Right lung (tissue), 5 donors: ENCODE data around the gene TRAPPC2L. TPM values are rescaled to one million over a fixed set of nuclear protein-coding genes. Genes with fewer than 3 reads are reported as not detected.

Source experiments
- DNase-seq, 2 donors: peaks; one replicate each; pipeline ENCODE4 v3.0.0-alpha.2; 2013
- polyA plus RNA-seq, 5 donors: library from polyadenylated mRNA; unstranded; fragments of 120-200 nt; gene quantifications; one replicate each; pipeline versions ENCODE4 v1.2.1 to v1.2.3, GENCODE V29; 2013; ENCODE audit warnings: inconsistent platforms in 1 of 5, low replicate concordance in 1 of 5; ENCODE audit not compliant: insufficient read length in 5 of 5, insufficient read depth in 1 of 5

TRAPPC2L gene
- polyA plus RNA-seq, 5 donors = 69.2 to 88.7 (median 75.5) TPM

GRCh38 chr16:88836791-88837190 is 20.1 kb upstream of the TRAPPC2L start:
- DNase-seq = no peak

- no peak for DNase-seq
Observed at GRCh38 chr16:88837806-88838205, 19.1 kb upstream of the TRAPPC2L start.

- no peak for DNase-seq
Observed at GRCh38 chr16:88838566-88838965, 18.4 kb upstream of the TRAPPC2L start.

GRCh38 chr16:88839026-88839529 is 17.8 kb upstream of the TRAPPC2L start:
- DNase-seq = no peak

GRCh38 chr16:88839745-88840599 is 17.0 kb upstream of the TRAPPC2L start:
- no peak for DNase-seq

GRCh38 chr16:88840600-88841215 is 16.2 kb upstream of the TRAPPC2L start:
- DNase-seq = no peak

- no peak for DNase-seq
Observed at GRCh38 chr16:88841521-88842307, 15.2 kb upstream of the TRAPPC2L start.

GRCh38 chr16:88842308-88842756 is 14.6 kb upstream of the TRAPPC2L start:
- no peak for DNase-seq

- DNase-seq = no peak
Observed at GRCh38 chr16:88842806-88843205, 14.1 kb upstream of the TRAPPC2L start.

GRCh38 chr16:88843256-88843655 is 13.7 kb upstream of the TRAPPC2L start:
- no peak for DNase-seq

GRCh38 chr16:88844419-88845036 is 12.4 kb upstream of the TRAPPC2L start:
- no peak for DNase-seq

- DNase-seq = no peak
Observed at GRCh38 chr16:88846088-88846487, 10.8 kb upstream of the TRAPPC2L start.

GRCh38 chr16:88847654-88848053 is 9.3 kb upstream of the TRAPPC2L start:
- no peak for DNase-seq

GRCh38 chr16:88848557-88848956 is 8.4 kb upstream of the TRAPPC2L start:
- DNase-seq = no peak

- DNase-seq = no peak
Observed at GRCh38 chr16:88850531-88851199, 6.3 kb upstream of the TRAPPC2L start.

- no peak for DNase-seq
Observed at GRCh38 chr16:88851616-88852015, 5.3 kb upstream of the TRAPPC2L start.

- no peak for DNase-seq
Observed at GRCh38 chr16:88853325-88853941, 3.5 kb upstream of the TRAPPC2L start.

GRCh38 chr16:88854306-88855111 is 2.4 kb upstream of the TRAPPC2L start:
- no peak for DNase-seq

GRCh38 chr16:88855176-88855575 is 1.8 kb upstream of the TRAPPC2L start:
- no peak for DNase-seq

- DNase-seq = no peak
Observed at GRCh38 chr16:88855736-88856121, 1.2 kb upstream of the TRAPPC2L start.
